DOHH2 (cell line): ENCODE data around the gene SCN5A.

ENCODE experiments used
- CTCF ChIP-seq: fragments of 200-600 bp; sonication (generic); IDR thresholded peaks from one replicate; pipeline ENCODE4 v1.5.1; 2014; ENCODE audit warnings: antibody characterized with exemption, mild to moderate bottlenecking, low read depth, low read length; ENCODE audit not compliant: poor library complexity, severe bottlenecking
- EZH2phosphoT487 ChIP-seq: fragments of 200-600 bp; sonication (generic); IDR thresholded peaks from 2 replicates; pipeline ENCODE4 v1.6.1; 2017; ENCODE audit warnings: borderline replicate concordance, mild to moderate bottlenecking, antibody characterized with exemption, low read length, moderate library complexity, mixed read lengths

- TF ChIP-seq CTCF, result no peak
- no peak for TF ChIP-seq EZH2phosphoT487
Measured at GRCh38 chr3:38609386-38610111, 39.9 kb downstream of the SCN5A start.
